Ovary (tissue), 9 donors: ENCODE measurements around the gene RPL12. TPM values are rescaled to one million over a fixed set of nuclear protein-coding genes. Genes with fewer than 3 reads are reported as not detected.

Experiments used
- DNase-seq, 5 donors: peaks; one replicate each; pipeline ENCODE4 v3.0.0-alpha.2; 2019 to 2020
- H3K27ac ChIP-seq, 2 donors: fragments of 200-600 bp; one replicate each; pipeline versions ENCODE4 v1.5.1 to v1.8.0; 2019 to 2022
- H3K27me3 ChIP-seq: fragments of 200-600 bp; one replicate; pipeline ENCODE4 v1.8.0; 2022
- H3K36me3 ChIP-seq: fragments of 200-600 bp; sonication (generic); one replicate; pipeline ENCODE4 v1.5.1; 2019
- H3K4me1 ChIP-seq: one replicate; pipeline ENCODE4 v1.8.1; 2013; ENCODE audit warnings: mild to moderate bottlenecking, moderate library complexity; ENCODE audit not compliant: insufficient read depth
- H3K4me3 ChIP-seq: fragments of 200-600 bp; sonication (generic); one replicate; pipeline ENCODE4 v1.5.1; 2017
- H3K9me3 ChIP-seq, 2 donors: fragments of 200-600 bp in 1 of 2; sonication (generic) in 1 of 2; one replicate each; pipeline versions ENCODE4 v1.5.1 to v1.8.1; 2013 to 2019; ENCODE audit warnings: mild to moderate bottlenecking in 1 of 2, moderate library complexity in 1 of 2
- EP300 ChIP-seq: sonication (generic); formaldehyde crosslinking; IDR thresholded peaks from one replicate; pipeline ENCODE4 v1.6.1; 2017; ENCODE audit warnings: antibody characterized with exemption
- POLR2A ChIP-seq: fragments of 450-650 bp; IDR thresholded peaks from one replicate; pipeline ENCODE4 v1.6.1; 2017; ENCODE audit warnings: antibody characterized with exemption, mild to moderate bottlenecking, moderate library complexity
- WGBS, 3 donors: extraction: QIAGEN DNeasy Blood & Tissue Kit in 1 of 3; methylation state at CpG; one replicate each; pipeline versions ENCODE4 v1.1.5 to v1.1.7; 2013 to 2017; 5-methylcytosine and 5-hydroxymethylcytosine counted together
- intact Hi-C, 4 donors: fragments of 100-400 bp; cut with DNase I; formaldehyde crosslinking; loops; one replicate each; pipeline versions ENCODE4 v1.11.0 to v1.15.1; 2022 to 2023
- polyA plus RNA-seq, 2 donors: library from polyadenylated mRNA; stranded (reverse); fragments of 200-250 nt in 1 of 2; fragments of 350-450 nt in 1 of 2; fragmentation: Illumina TruSeq in 1 of 2; extraction: RNeasy Lipid Tissue Mini Kit (QIAGEN cat#74804) in 1 of 2; gene quantifications; one replicate each; pipeline ENCODE4 v1.2.3, GENCODE V29; 2013 to 2014
- total RNA-seq, 7 donors: library from RNA; depleted of rRNA in 2 of 7; stranded (reverse); fragments of >200 nt in 2 of 7; fragmentation: NEBNext Ultra II Directional in 3 of 7; extraction: Animal tissue kit (Norgen Biotek cat#: 25700) in 3 of 7; gene quantifications; one replicate each; pipeline versions ENCODE4 v1.1.0 to v1.2.4, GENCODE V29; 2016 to 2023
- TF ChIP-seq, protein P1 (sequence below), 3 donors: fragments of 450-650 bp in 2 of 3; fragments of 200-600 bp in 1 of 3; IDR thresholded peaks; one replicate each; pipeline versions ENCODE4 v1.5.1 to v1.8.0; 2016 to 2022; ENCODE audit warnings: antibody characterized with exemption in 3 of 3, mild to moderate bottlenecking in 1 of 3
- donor health status: DM: no; HTN: no; CAD: no; lungs with moderate emphysema.
- donor health status: DM: no; HTN: no; CAD: no.
- donor health status: Bipolar disorder and iron deficiency.
- donor health status: DM: yes; HTN: yes; CAD: no.
- donor health status: DM: no; HTN: no; CAD: no.
- donor health status: DM: yes; HTN: yes; CAD: no.

The RPL12 gene
- total and polyA plus RNA-seq, 9 donors = 1,883 to 5,812 (median 2,353) TPM

DNA sequence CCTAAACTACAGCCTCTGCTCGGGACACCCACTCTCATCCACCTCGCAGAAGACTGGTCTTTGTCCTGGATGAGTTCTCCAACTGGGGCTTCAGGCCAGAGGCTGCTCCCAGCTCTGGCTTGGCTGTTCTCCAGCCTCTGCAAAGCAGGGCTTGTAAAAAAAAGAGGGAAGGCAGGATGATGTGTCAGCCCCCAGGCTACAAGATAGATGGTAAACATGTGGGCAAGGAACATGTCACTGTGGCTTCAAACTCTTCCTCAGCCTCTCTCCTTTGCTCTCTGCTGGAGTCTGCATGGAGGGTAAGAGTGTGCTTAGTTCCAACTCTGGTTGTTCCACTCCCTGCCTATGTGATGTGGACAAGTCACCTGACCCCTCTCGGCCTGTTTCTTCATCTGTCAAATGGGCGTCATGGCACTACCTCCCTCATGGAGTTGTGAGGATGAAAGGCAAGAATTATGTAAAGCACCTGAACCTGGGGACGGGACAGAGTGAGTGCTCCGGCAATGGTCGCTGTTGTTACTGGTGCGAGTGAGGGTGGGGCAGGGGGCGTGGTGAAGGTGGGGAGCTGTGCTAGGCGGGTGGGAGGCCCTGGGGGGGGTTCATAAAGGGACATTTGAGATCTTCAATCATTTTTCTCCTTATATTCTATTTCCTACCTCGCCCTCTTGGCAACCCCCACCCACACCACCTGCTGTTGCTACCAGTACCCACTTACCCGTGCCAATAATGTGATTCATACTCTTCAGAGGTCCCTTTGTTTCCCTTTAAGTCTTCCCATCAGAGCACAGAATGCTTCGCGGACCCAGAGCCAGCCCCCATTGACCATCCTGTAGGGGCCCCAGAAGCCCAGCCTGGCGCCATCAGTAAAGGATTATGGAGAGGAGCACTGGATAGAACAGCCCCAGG lies 33.8 kb downstream of the RPL12 start:
- no peak for TF ChIP-seq EP300
- TF ChIP-seq, protein P1, sequence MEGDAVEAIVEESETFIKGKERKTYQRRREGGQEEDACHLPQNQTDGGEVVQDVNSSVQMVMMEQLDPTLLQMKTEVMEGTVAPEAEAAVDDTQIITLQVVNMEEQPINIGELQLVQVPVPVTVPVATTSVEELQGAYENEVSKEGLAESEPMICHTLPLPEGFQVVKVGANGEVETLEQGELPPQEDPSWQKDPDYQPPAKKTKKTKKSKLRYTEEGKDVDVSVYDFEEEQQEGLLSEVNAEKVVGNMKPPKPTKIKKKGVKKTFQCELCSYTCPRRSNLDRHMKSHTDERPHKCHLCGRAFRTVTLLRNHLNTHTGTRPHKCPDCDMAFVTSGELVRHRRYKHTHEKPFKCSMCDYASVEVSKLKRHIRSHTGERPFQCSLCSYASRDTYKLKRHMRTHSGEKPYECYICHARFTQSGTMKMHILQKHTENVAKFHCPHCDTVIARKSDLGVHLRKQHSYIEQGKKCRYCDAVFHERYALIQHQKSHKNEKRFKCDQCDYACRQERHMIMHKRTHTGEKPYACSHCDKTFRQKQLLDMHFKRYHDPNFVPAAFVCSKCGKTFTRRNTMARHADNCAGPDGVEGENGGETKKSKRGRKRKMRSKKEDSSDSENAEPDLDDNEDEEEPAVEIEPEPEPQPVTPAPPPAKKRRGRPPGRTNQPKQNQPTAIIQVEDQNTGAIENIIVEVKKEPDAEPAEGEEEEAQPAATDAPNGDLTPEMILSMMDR (IDR thresholded peaks at IDR 0.05) = no peak
- no peak for TF ChIP-seq POLR2A
- H3K27ac ChIP-seq = no peak overlapping the region
- intact Hi-C loops = no loop called here
- no peaks in the 10 kb centered on the region for H3K27me3 ChIP-seq
- H3K9me3 ChIP-seq = no peaks in the 10 kb centered on the region
- no peak for DNase-seq
- H3K4me1 ChIP-seq = peaks cover 4% of the 10 kb centered on the region
- WGBS, 3 donors = 66 to 76% (median 74%) methylated on average over 15 of the region's 15 CpGs
- no peaks in the 10 kb centered on the region for H3K36me3 ChIP-seq
- no peak overlapping the region for H3K4me3 ChIP-seq

- no peaks in the 10 kb centered on the region for H3K9me3 ChIP-seq
- no peak overlapping the region for H3K27ac ChIP-seq
- H3K36me3 ChIP-seq = no peaks in the 10 kb centered on the region
- H3K4me3 ChIP-seq = no peak overlapping the region
- H3K4me1 ChIP-seq = peaks cover 4% of the 10 kb centered on the region
- TF ChIP-seq, protein P1 (IDR thresholded peaks at IDR 0.05) = no peak
- no peak for TF ChIP-seq EP300
- no peak for TF ChIP-seq POLR2A
- no peak for DNase-seq
- no peaks in the 10 kb centered on the region for H3K27me3 ChIP-seq
- WGBS, 3 donors = 80 to 91% (median 85%) methylated on average over 1 of the region's 1 CpG
- intact Hi-C loops = no loop called here
Measured at GRCh38 chr9:127415657-127416056, 35.5 kb downstream of the RPL12 start.

GRCh38 chr9:127415141-127415540 lies 36.1 kb downstream of the RPL12 start:
- Histone ChIP-seq H3K4me3 (no peak overlapping the region), H3K27me3 (no peaks in the 10 kb centered on the region), H3K4me1 (peaks cover 4% of the 10 kb centered on the region), H3K36me3 (no peaks in the 10 kb centered on the region), H3K9me3 (no peaks in the 10 kb centered on the region), H3K27ac (no peak overlapping the region)
- TF ChIP-seq EP300 = no peak
- intact Hi-C loops = no loop called here
- 84 to 92% (median 87%) methylated on average over 4 of the region's 4 CpGs for WGBS, 3 donors
- no peak for DNase-seq

GRCh38 chr9:127411122-127411521 lies 40.1 kb downstream of the RPL12 start:
- no peak for DNase-seq
- Histone ChIP-seq H3K36me3 (no peaks in the 10 kb centered on the region), H3K4me3 (no peak overlapping the region), H3K4me1 (no peaks in the 10 kb centered on the region), H3K27me3 (no peaks in the 10 kb centered on the region), H3K9me3 (no peaks in the 10 kb centered on the region), H3K27ac (no peak overlapping the region)
- TF ChIP-seq EP300 (no peak), POLR2A (no peak)
- TF ChIP-seq, protein P1 (IDR thresholded peaks at IDR 0.05) = no peak
- WGBS, 3 donors = 86 to 94% (median 89%) methylated on average over 4 of the region's 4 CpGs
- intact Hi-C loops = no loop called here

- Histone ChIP-seq H3K4me1 (no peaks in the 10 kb centered on the region), H3K27ac (no peak overlapping the region), H3K36me3 (no peaks in the 10 kb centered on the region), H3K9me3 (no peaks in the 10 kb centered on the region), H3K4me3 (no peak overlapping the region), H3K27me3 (no peaks in the 10 kb centered on the region)
- intact Hi-C loops = no loop called here
- no peak for DNase-seq
- TF ChIP-seq EP300 (no peak), POLR2A (no peak)
- TF ChIP-seq, protein P1 (IDR thresholded peaks at IDR 0.05) = no peak
- WGBS, 3 donors = 68 to 81% (median 73%) methylated on average over 6 of the region's 6 CpGs
Measured at GRCh38 chr9:127407492-127407843, 43.7 kb downstream of the RPL12 start.
